ENCODE measurements around the gene ZNF516. TPM values are rescaled to one million over a fixed set of nuclear protein-coding genes. Genes with fewer than 3 reads are reported as not detected.
A peak's percentile ranks its signal among the peaks of the same experiment; 100 is the strongest.

The ZNF516 gene
- total and polyA plus RNA-seq, 2 experiments from 2014 or later, result 17.8 to 29.4 TPM

DNA sequence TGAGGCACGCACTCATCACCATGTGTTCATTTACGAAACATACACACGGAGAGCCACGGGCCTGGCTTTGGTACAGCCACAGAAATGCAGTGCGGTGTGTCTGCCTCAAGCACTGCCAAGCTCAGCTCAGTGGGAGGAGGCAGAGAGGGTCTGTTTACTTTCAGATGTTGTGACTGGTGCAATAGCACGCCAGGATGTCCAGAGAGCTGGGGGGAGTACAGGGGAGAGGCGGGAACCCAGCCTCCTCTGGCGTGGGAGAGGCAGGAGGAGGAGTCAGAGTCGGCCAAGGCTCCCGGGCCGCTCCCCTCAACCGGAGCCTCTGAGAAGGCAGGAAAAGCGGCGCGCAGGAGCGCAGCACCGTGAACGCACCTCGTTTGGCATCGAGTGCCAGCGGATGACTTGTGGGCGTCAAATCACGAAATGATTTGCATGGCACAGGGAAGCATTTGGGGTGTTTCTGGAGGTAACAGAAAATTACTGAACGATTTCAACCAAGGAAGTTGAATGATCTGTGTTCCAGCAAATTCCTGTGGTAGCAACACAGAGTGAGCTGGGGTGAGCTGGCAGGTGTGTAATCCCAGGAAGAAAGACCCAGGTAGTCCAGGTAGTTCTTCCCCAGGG is 143.0 kb downstream of the ZNF516 start:
- 2 to 3% methylated on average over 24 of the region's 24 CpGs for WGBS, 2 experiments (ENCODE audit: low coverage in 1 of 2, low lambda C conversion rate in 2 of 2, missing lambda C conversion rate in 2 of 2)
- Histone ChIP-seq H3K27ac (no peak overlapping the region; the same call in 1 of the 2 replicates), H3K9me2 (ENCODE audit: insufficient read depth) (no peaks in the 10 kb centered on the region), H2AFZ (peak overlapping the region; percentile 69), H3K36me3 (ENCODE audit: low read depth) (no peaks in the 10 kb centered on the region), H3F3A (ENCODE audit: insufficient read depth) (peaks cover 11% of the 10 kb centered on the region), H3K27me3 (replicated peaks; ENCODE audit: insufficient read depth) (no peaks in the 10 kb centered on the region), H3K9ac (peak overlapping the region; percentile 59), H4K20me1 (ENCODE audit: insufficient read depth) (no peaks in the 10 kb centered on the region), H3K9me3 (ENCODE audit: low read depth) (no peaks in the 10 kb centered on the region), H3K4me1 (ENCODE audit: insufficient read depth) (peaks cover 16% of the 10 kb centered on the region), H3K4me3 (peak overlapping the region; percentile 66), H3K79me2 (ENCODE audit: insufficient read depth) (no peaks in the 10 kb centered on the region), H3K4me2 (ENCODE audit: unreplicated experiment) (peak overlapping the region; percentile 83)
- TF ChIP-seq EZH2phosphoT487 (IDR thresholded peaks at IDR 0.05; ENCODE audit: insufficient read depth, low read depth) (no peak), EZH2 (IDR thresholded peaks at IDR 0.05; ENCODE audit: insufficient read depth, poor library complexity, severe bottlenecking) (no peak)
- peak; percentile 91 for DNase-seq
- in situ Hi-C loops (cut with MboI), result loop anchor here (25.0 kb wide), 1 partner anchor 1690 kb away; no protein-coding TSS in a partner anchor

DNA sequence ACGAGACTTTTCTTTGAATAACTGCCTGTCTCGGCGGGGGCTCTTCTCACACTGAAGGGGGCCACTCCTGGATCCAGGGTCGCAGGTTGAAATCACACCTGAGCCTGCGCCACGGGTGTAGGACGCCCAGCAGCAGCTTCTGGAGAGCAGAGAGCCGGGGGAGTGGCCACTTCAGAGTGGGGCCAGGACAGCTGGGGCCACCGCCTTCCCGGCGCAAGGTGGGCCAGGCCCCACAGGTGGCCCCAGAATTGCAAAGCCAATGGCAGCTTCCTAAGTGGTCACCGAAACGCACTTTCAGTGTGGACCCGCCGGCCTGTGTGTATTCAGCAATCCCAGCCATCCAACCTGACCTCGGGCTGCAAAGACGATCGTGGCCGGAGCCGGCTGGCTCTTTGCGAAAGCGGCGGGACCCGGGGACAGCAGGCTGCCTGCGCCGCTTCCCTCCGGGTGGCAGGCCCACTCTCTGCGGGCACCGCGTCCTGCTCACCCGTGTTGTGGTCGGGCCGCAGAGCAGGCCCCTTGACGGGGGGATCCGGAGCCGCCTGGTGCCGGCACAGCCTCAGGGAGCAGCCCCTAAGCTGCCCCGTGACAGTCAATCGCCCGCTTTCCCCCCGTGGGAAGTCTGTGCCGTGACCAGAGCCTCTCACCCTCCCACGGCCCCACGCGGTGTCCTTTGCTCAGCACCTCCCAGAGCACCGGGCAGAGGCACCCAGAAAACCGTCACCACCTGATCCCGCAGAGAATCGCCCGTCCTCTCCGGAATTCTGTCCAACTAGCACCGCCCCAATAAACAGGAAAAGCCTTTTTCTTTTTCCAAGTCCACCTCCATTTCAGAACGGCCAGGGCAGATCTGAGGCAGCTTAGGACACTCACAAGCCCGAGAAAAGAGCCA is 144.7 kb downstream of the ZNF516 start:
- 92 to 95% methylated on average over 44 to 51 of the region's 54 CpGs for WGBS, 2 experiments (ENCODE audit: low coverage in 1 of 2, low lambda C conversion rate in 2 of 2, missing lambda C conversion rate in 2 of 2)
- Histone ChIP-seq H3K79me2 (ENCODE audit: insufficient read depth) (no peaks in the 10 kb centered on the region), H3K27ac (no peak overlapping the region), H3K36me3 (ENCODE audit: low read depth) (no peaks in the 10 kb centered on the region), H4K20me1 (ENCODE audit: insufficient read depth) (no peaks in the 10 kb centered on the region), H3K9me3 (ENCODE audit: low read depth) (no peaks in the 10 kb centered on the region), H3K4me1 (ENCODE audit: insufficient read depth) (peaks cover 16% of the 10 kb centered on the region), H3K4me3 (no peak overlapping the region), H3K27me3 (replicated peaks; ENCODE audit: insufficient read depth) (no peaks in the 10 kb centered on the region), H3F3A (ENCODE audit: insufficient read depth) (peaks cover 11% of the 10 kb centered on the region), H3K9ac (no peak overlapping the region), H3K9me2 (ENCODE audit: insufficient read depth) (no peaks in the 10 kb centered on the region), H2AFZ (no peak overlapping the region), H3K4me2 (ENCODE audit: unreplicated experiment) (no peak overlapping the region)
- TF ChIP-seq EZH2 (IDR thresholded peaks at IDR 0.05; ENCODE audit: insufficient read depth, poor library complexity, severe bottlenecking) (no peak), EZH2phosphoT487 (IDR thresholded peaks at IDR 0.05; ENCODE audit: insufficient read depth, low read depth) (no peak)
- DNase-seq, result no peak
- in situ Hi-C loops (cut with MboI), result loop anchor here (25.0 kb wide), 1 partner anchor 1688 kb away; no protein-coding TSS in a partner anchor

DNA sequence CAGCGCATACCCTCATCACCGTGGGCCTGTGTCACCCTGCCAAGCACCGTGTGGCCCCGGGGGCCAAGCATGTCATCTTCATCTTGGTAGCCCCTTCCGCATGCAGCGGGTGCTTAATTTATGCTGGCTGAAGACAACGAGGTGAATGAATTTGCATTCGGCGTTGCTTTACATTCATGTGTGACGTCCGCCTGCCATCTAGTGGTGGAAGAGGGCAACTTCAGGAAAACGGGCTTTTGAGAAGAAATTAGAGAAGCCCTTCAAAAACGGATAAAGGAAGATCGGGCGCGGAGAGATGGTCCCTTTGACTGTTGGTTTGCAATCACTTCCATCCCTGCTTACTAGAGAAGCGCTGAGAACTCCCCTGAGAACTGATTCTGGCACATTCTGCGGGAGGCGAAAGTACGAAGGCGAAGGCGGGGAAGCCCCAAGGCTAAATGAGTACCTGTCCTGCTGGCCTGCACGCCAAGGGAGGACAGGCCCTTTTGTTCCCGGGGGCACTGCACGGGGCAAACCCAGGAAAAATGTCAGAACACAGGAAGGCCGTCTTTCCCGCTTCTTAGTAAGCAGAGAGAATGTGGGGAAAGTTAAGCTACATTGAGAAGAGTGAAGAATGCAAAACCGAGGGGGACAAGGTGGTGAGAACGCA is 145.9 kb downstream of the ZNF516 start:
- peaks cover 10% of the 10 kb centered on the region for H3K4me1 ChIP-seq (ENCODE audit: insufficient read depth)
- TF ChIP-seq EZH2phosphoT487 (IDR thresholded peaks at IDR 0.05; ENCODE audit: insufficient read depth, low read depth) (no peak), EZH2 (IDR thresholded peaks at IDR 0.05; ENCODE audit: insufficient read depth, poor library complexity, severe bottlenecking) (no peak)
- H3K27me3 ChIP-seq (replicated peaks; ENCODE audit: insufficient read depth), result no peaks in the 10 kb centered on the region
- H3K9ac ChIP-seq, result no peak overlapping the region
- H3K79me2 ChIP-seq (ENCODE audit: insufficient read depth), result no peaks in the 10 kb centered on the region
- in situ Hi-C loops (cut with MboI), result no loop called here
- H3K4me2 ChIP-seq (ENCODE audit: unreplicated experiment), result peak overlapping the region; percentile 54
- H3K9me3 ChIP-seq (ENCODE audit: low read depth), result no peaks in the 10 kb centered on the region
- no peak overlapping the region for H3K27ac ChIP-seq
- peak; percentile 75 for DNase-seq
- no peaks in the 10 kb centered on the region for H3K36me3 ChIP-seq (ENCODE audit: low read depth)
- H3K4me3 ChIP-seq, result no peak overlapping the region; the same call in 1 of the 2 replicates
- peaks cover 6% of the 10 kb centered on the region for H3F3A ChIP-seq (ENCODE audit: insufficient read depth)
- 38% methylated on average over 29 of the region's 29 CpGs for WGBS, 2 experiments (ENCODE audit: low coverage in 1 of 2, low lambda C conversion rate in 2 of 2, missing lambda C conversion rate in 2 of 2)
- H2AFZ ChIP-seq, result peak overlapping the region; percentile 57
- H4K20me1 ChIP-seq (ENCODE audit: insufficient read depth), result no peaks in the 10 kb centered on the region
- 0 out of 2 replicates have a peak, but pooled peaks cover 1% of the 10 kb centered on the region for H3K9me2 ChIP-seq (ENCODE audit: insufficient read depth)

All from GM23248 (cell line).